Dedifferentiated amniotic fluid mesenchymal stem cell (primary cell): ENCODE measurements around the gene B3GALT6.
A peak's percentile ranks its signal among the peaks of the same experiment; 100 is the strongest.

Source experiments
- DNase-seq: peaks from one replicate; pipeline ENCODE4 v3.0.0-alpha.2; 2016; ENCODE audit errors: extremely low spot score

The B3GALT6 gene

DNA sequence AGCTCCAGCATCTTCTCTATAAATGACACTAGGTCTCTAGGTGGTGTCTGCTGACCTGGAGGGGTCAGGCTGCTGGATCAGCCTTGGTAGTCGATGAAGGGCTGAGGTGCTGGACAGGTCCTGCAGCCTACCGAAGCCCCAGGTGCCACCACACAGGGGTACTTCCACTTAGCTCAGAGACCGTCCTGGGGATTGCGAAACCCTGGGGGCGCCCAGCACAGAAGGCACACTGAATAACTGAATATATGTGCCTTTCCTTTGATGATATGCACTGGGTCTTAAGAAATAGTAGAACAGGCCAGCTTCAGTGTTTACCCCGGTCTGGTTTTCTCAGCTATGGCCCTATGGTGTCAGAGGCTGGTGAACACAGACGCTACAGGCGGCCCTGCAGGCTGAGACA is 30.7 kb downstream of the B3GALT6 start:
- no peak for DNase-seq

DNA sequence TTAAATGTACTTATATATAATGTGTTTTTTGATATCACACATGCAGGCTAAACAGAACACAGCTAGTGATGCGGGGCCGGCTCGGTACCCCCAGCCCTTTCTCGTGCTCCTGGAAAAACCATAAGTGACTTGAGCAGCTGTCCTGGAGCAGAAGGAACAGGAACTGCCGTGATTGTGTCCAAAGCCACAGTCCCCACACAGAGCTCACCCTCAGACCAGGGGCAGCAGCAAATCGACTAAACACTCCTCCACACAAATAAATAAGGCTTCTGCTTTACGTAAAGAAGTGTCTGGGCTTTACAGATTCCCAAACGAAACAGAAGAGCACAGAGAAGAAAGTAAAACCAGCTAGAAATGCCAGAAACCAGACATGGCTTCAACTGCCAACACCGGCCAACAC is 32.0 kb downstream of the B3GALT6 start:
- no peak for DNase-seq

DNA sequence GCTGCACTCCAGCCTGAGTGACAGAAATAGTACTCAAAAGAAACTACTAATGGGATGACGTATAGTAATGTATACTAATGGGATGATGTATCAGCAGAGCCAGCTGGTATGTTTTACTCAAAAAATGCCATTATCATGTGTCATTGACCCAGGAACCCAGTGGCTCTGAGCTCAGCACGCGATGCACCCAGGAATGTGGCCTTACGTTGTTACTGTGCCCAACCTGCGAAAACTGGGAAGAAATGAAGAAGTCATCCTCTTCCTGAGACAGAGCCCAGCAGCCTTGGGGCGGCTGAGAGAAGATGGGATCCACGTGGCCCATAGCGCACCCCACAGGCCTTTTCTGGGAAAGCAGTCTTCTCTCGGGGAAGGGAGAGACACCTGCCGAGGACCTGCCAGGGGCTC is 32.8 kb downstream of the B3GALT6 start:
- peak; percentile 96 for DNase-seq

DNA sequence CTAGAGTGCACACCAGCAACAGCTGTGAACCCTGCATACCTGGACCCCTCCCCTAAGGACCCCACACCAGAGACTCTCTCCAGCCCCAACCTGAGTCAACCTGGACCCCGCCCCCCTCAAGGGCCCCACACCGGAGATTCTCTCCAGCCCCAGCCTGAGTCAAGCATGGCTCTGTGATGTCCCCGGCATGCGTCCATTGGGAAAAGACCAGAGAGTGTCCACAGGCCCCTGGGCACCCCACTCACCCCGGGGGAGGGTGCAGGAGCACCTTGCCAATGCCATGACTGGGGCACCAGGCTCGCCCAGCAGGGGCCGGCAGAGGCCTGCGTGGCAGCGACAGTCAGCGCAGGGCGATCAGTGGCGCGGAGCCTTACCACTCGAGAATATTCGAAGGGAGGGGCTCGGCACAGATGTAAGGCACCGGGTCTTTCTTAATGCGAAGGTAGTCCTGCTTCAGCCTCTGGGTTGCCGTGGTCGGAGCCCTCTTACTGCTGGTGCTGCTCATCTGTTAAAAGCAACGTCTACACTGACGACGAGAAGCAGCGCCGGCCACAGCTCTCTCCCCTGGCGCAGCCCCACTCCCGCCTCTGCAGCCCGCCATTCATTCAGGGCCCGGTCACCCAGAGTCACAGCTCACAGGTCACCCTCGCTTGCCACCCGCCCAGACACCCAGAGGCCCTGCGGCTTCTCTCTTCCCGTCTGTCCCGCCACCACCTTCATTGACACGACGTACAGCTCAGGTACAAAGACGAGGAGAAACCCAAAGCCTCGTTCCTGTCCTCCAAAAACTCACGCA is 35.6 kb downstream of the B3GALT6 start:
- DNase-seq: no peak

DNA sequence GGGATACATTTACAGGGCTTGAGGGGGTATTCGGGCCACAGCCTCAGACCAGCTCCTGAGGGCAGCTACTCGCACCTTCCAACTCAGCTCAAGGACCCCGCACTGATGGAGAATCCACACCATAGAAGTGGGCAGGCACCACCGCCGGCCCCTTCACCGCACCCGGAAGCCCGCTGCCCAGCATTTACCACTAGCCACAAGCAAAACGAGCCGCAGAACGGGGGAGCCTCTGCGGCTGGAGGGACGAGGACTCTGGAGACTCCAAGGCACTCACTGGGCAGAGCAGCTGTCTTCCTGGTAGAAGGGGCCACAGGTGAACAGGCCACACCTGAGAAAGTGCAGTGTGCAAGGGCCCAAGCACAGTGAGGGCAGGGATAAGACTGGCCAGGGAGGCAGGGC is 36.2 kb downstream of the B3GALT6 start:
- no peak for DNase-seq

DNA sequence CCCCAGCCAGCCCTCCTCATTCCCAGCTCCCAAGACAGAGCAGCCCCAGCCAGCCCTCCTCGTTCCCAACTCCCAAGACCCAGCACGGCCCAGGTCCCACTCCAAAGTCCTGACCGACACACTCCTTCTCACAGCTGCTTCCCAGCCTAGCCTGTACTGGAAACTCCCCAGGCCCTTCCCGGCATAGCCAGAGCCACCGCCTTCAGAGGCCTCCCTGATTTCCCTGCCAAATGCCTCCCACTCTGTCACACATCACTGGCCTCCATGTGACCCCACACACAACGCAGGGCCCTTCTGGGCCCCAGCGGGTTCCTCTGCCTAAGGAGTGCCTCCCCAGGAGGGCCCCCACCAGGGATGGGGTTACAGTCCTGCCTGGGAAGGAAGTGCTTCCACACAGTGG is 38.8 kb downstream of the B3GALT6 start:
- no peak for DNase-seq

DNA sequence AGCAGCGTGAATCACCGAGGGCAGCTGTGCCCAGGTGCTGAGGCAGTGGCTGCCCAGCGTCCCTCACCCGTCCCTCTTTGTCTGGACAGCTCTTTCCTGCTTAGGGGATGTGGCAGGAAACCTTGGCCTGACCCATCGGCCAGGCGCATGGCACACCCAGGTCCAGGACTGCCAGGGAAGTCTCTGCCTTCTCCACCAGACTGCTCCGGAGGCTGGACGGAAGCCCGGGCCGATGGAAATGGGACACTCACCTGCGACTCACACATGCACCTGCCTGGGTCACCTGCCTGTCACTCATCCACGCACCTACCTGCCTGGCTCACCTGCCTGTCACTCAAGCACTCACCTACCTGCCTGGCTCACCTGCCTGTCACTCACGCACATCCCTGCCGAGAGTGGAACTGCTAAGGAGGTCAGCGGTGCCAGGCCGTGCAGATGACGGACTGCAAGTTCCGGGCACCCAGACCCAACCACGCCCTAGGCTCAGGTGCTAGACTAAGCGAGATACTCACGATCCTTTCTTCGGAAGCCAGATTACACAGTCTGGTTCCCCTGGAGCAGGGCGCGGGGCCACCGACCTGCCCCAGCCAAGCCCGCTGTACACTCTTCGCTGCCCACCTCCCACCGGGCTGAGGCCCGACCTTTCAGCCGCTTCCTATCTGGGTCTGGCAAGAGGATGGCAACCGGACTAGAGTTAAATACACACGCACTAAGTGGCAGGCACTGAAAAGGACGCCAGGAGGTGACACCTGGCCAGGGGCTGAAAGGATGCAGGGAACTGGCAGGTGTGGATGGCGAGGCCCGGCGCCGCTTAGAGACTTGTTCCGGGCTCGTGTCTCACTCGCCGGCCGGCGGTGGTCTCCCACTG is 40.5 kb downstream of the B3GALT6 start:
- no peak for DNase-seq

DNA sequence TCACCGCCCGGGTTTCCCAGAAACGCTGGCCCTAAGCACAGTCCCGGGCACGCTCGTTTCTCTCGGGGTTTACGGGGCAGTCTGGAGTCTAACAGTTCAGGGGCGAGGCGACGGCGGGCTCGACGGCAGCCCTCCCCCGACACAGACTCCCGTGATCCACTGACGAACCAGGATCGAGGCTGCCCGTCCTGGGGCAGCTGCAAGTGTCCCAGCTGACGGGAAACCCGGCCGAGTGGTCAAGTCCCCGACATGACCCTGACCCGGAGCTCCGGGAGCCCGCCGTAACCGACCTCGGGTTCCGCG is 41.1 kb downstream of the B3GALT6 start:
- no peak for DNase-seq

DNA sequence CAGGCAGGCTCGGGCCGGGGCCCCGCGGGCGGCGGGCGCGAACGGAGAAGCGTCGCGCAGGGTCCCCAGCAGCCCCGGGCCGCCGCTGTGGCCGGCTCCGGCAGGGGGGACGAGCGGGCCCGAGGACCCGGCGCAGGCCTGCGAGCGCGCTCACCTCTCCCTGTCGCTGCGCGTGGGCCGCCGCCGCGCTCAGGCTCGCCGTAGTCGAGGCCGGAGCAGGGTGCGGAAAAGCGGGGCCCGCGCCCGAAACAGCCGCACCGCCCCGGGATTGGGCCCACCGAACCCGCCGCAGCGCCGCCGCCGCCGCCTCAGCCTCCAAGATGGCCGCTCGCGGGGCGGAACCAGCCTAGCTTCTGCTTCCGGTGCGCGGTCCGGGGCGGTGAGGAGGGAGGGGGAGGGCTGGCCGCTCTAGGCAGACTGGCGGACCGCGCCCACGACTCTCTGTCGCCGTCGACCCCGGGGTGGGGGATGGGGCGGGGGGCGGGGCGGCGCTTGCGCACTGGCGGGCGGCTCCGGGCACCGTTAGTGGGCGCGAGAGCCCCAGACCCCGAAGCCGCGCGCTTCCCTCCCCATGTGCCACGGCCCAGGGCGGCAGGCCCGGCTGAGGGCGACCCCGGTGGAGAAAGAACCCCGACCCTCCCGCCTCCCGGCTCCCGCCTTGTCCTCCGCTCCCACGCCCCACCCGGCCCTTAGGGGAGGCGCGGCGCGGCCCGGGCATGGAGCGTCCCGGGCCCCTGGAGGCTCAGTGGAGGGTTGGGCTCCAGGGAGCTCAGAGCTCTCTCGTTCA is 41.7 kb downstream of the B3GALT6 start, which contains the start of gene UBE2J2:
Gene UBE2J2 (minus strand): TSS at position 343 of the 787 bp plus-strand sequence. CDS start 5,862 bp downstream, outside the sequence.
- DNase-seq: peak; percentile 79

DNA sequence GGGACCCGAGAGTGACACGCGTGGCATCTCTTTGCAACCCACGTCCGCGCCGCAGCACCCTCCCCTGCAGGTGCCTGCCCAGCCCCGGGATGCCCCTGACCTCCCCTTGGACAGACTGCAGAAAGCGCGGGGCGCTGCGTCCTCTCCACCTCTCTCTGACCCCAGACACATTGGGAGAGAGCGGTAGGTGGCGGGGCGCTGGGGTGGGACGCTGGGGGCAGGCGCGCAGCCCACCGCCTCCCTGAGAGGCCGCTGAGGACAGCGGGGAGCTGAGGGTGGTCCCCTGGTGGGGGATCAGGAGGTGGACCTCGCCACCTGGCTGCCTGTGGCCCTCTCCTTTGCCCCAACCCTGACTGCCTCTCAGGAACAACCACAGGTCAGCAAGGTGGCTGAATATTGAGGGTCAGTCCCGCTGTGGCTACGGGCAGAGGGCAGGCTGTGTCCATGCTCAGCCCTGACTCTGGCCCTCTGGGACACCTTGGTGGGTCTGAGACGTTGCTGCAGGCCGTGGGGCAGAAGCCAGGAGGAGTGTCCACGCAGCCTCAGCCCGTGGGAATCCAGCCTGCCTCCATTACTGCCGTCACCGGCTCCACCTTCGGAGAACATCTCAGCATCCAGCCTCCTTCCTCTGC is 42.4 kb downstream of the B3GALT6 start:
- DNase-seq: no peak

DNA sequence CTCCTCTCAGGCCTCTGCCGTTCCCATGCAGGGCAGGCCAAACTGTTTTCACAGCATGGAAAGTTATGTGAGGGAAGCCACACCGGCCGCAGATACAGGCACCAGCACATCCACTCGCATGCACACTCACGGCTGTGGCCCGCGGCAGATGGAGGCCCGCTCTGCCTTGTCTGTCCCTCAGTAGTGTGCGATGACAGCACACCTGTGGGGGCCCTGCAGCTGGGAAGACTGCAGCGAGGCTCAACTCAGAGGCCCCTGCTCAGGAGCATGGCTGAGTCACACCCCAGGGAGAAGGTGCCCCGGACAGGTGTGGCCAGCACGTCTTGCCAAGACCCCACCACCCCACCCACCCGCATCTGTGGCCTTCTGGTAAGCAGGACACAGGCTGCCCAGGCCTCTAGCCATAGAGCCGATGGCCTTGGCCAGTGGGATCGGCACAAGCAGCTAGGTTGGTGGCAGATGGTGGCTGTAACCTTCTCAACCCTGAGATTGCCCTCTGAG is 42.9 kb downstream of the B3GALT6 start:
- no peak for DNase-seq

DNA sequence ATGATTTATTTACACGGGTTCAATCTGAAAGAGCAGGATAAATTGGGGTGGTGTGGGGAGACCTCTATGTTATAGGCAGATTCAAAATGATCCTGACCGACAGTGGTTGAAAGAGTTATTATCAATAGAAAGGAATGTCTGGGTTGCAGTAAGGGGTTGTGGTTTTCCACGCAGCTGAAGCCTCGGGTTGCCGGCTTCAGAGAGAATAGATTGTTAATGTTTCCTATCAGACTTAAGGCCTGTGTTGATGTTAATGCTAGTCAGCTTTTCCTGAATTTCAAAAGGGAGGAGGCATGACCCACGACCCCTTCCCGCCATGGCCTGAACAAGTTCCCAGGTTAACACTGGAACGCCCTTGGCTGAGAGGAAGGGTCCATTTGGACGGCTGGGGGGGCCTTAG is 43.8 kb downstream of the B3GALT6 start:
- DNase-seq: no peak

DNA sequence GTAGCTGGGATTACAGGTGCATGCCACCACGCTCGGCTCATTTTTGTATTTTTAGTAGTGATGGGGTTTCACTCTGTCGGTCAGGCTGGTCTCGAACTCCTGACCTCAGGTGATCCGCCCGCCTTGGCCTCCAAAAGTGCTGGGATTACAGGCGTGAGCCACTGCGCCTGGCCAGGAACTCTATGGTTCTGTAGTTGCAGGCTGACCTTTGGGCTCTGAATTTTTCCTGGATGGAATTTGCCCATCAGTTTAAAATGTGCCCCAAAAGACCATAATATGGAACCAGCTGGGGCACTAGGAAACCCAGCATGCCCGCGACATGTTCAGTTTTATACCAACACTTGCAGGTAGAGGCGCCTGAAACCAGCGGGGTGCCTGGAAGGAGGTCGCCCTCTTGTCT is 46.6 kb downstream of the B3GALT6 start:
- DNase-seq: no peak

DNA sequence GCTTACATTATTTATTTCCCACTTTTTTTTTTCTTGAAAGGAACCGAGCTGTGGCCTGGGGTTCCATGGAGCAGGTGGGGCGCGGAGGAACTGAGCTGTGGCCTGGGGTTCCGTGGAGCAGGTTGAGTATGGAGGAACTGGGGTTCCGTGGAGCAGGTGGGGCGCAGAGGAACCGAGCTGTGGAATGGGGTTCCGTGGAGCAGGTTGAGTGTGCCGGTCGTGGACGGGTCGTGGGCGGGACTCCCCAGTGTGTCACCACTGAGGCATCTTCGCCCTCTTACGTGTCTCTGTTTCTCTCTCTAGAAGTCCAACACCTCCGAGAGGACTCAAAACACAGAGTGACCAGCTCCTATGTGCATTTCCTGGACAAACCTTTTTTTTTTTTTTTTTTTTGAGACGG is 47.0 kb downstream of the B3GALT6 start:
- DNase-seq: no peak

DNA sequence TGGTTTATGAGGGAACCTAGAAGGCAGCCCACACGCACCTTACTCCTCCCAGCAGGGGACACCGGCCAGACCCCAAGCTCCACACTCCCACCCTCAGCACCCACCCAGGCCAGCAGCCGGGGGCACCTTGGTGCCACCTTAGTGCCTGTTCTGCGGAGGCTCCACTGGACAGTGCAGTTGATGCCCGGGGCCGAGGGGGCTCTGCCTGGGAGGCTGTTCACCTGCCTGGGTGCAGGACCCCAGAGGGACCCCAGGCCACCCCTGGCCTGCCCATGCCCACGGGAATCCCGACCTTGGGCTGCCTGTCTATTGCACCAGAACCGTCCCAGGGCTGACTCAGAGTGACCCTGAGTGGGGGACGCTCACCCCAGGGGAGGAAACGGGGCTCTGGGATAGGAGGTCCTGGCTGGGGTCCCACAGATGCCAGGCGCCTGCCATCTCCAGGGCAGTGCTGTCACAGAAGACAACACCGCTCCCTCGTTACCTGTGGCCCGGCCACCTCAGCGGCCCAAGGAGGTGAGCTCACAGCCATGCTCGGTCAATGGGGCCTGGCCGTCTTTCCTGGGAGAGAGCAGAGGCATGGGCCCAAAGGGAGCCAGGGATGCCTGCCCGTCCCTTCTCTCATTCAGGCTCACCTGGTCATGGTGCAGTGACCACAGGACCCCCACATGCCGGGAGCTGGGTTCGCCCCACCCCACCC is 48.9 kb downstream of the B3GALT6 start:
- no peak for DNase-seq

DNA sequence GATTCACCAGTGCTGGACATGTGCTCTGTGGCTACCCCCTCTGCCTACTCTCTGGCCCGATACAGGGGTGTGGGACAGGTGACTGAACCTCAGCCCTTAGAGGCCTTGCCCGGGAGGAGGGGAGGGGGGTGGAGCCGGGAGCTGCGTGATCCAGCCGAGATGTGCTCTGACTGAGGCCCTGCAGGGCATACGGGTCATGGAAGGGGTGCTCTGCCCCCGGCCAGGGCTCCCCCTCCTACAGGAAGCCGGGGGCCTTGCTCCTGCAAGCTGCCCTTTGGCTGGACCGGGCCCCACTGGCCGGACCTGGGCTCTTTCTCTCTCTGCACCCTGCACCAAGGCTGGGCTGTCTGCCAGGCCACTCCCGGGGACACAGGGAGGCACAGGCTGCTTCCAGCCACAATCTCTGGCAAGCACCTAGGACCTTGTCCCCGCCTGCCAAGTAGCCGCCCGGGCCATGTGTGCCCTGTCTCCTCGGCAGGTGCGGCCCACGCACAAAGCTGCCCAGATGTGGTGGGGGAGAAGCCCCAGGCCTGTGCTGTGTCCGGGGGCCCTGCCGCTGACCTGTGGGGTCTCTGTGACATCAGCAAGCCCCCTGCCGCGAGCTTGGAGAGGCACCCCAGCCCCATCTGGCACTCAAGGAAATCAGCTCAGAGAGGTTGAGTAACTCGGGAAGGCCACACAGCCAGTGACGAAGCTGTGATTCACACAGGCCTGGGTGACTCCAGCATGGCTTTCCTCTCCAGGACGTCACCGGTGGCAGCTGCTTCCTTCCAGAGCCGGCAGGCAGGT is 49.7 kb downstream of the B3GALT6 start:
- DNase-seq: no peak

DNA sequence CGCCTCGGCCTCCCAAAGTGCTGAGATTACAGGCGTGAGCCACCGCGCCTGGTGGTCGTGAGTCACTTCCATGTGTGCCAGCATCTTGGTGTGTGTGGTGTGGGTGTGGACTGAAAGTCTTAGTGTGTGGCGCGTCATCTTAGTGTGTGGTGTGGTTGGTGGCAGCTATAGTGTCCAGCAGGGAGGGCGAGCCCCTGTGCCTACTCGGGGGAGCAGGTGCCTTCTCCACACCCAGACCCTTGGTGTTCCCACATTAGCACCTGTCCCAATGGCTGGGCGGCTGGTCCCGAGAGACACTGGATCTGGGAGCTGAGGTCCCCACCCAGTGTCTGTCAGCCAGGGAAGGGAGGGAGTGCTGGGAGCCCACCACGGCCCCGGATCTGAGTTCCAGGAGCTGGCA is 51.0 kb downstream of the B3GALT6 start:
- DNase-seq: no peak

DNA sequence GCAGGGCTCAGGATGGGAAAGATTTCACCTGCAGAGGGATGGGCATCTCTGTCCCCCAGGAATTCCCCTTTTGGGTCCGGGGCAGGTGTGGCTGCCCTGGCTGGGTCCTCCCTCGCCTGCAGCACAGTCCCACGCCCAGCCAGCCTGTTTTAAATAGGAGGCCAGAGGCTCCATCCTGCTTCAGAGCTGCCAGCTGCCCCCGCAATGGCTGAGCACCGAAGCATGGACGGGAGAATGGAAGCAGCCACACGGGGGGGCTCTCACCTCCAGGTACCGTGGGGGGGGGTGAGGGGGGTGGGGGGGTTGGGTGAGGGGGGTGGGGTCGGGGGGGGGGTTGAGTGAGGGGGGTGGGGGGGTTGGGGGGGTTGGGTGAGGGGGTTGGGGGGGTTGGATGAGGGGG is 51.8 kb downstream of the B3GALT6 start:
- no peak for DNase-seq
